Measurements from ENCODE around the gene ZNF260.

ZNF260 gene

DNA sequence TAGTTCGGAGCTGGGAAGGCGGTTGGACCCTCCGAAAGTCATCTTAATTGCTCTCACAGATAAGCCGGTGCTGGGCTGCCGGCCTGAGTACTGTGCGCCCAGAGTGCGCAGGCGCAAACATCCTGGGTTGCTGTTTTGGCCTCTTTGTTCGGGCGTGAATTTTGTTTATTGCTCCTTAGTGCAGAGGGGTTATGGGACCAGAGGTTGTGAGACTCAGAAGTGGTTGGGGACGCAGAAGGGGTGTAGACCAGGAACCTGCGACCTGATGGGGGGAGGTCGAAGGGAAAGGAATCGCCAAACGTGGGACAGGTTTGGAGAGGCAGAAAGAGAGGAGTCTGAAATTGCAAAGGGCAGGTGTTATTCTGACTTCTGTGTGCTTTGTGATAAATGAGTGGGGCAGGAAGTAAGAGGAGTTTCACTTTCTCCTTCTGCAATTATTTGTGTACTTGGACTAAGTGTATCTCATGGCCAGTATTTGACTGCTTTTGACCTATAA lies 38.1 kb downstream of the ZNF260 start:
- DNase-seq (ENCODE audit: low read depth in 2 of 2): peak; percentile 49 to 63

DNA sequence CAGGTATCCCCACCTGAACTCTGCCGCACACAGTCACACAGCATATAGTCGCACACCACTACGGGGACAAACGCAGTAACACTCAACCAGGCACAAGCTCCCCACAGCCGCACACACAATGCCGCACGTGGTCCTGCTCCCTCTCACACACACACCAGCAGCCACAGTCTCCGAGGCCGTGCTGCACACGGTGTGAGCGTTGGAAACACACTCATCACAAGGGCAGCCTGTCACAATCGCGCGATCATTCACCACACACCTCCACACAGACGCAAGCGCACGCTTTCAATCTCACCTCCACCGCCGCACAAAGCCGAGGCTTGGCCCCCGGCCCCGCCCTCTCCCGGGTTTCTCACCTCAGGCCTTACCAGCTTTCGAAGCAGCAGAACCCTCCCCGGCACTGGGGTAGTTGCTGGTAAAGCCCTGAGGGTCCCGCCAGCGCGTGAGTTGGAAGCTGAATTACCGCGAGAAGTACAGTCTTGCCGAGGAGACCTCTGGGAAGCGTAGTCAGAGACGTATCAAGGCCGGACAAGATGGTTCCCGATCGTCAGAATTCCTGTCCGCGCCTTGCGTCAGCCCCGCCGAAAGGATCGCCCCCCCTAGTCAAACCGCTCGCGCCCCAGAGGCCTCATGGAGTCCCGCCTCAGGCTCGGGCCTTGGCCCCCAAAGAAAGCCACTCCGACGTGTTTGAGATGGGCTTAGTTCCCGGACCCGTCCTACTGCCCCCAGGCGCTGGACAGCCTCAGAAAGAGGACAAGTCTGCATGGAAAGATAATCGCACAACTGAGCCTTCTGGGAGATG lies 38.8 kb downstream of the ZNF260 start, which contains the start of gene ZNF566:
ZNF566 (minus strand) TSS at position 444 of the 802 bp plus-strand sequence. CDS start 13,004 bp downstream, outside the sequence.
- DNase-seq (ENCODE audit: low read depth in 2 of 2): peak; percentile 86 to 91

DNA sequence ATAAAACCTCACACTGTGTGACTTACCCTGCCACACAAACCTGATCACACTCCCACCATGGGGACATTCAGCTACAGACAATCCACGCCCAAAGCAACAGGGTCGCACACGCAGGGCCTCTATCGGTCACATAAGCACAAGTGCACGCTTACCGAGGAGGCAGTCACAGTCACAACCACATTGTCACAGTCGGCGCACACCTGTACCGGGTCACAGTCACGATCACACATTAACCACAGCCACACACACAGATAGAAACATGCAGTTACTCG lies 39.3 kb downstream of the ZNF260 start:
- peak in 1 of 2 donors; percentile 12 for DNase-seq (ENCODE audit: low read depth in 2 of 2)

DNA sequence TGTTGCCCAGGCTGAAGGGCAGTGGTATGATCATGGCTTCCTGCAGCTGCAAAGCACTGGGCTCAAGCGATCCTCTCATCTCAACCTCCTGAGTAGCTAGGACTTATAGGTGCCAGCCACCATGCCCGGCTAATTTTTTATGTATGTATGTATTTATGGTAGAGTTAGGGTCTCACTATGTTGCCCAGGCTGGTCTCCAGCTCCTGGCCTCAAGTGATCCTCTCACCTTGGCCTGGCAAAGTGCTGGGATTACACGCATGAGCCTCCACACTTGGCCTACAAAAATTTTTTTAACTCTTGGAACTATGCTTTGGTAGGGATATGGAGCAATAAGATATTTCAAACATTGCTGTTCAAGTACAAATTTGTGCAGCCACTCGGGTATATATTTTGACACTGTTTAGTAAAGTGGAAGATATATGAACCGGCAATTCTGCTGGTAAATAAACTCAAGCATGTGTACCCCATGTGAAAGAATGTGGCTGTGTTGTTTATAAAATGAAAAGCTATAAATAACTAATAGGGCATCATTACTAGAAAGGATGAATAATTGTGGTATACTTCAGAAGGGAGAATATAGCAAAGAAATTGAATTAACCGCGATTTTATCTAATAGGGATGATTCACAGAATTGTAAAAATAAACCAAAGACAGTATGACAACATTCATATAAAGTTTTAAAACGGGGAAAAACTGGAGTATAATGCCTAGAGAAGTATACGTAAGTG lies 39.8 kb downstream of the ZNF260 start:
- DNase-seq (ENCODE audit: low read depth in 2 of 2): no peak

DNA sequence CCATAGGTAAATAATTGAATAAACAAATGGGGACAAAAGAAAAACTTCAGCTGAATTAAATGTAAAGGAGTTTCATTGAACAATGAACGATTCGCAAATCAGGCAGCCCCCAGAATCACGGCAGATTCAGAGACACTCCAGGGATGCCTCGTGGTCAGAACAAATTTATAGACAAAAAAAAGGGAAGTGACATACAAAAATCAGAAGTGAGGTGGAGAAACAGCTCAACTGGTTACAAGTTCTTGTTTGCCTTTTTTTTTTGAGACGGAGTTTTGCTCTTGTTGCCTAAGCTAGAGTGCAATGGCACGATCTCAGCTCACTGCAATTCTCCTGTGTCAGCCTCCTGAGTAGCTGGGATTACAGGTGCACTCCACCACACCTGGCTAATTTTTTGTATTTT lies 44.4 kb downstream of the ZNF260 start:
- no peak for DNase-seq (ENCODE audit: low read depth in 2 of 2)

DNA sequence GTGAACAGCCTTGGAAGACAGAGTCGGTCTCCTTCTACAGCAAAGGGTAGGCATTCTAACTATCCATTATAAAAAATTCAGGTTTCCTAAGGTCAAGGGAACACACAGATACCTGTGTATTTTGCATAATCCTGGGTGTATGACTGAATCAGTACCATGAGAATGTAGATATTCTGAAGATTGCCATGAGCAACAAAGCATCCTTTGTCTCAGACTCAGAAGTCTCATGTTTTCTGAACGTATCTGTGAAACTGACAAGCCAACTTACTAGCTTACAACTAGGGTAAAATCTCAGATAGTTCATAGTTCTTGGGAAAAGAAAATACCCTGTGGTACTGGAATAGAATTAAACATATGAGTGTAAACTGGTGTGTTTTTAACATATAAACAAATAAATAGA lies 45.2 kb downstream of the ZNF260 start:
- no peak for DNase-seq (ENCODE audit: low read depth in 2 of 2)

Data from stimulated activated CD4-positive, alpha-beta T cell treated with anti-CD3 and anti-CD28 coated beads, Interleukin-4, amount 100 ng/mL, for 48 hours (primary cell).